Right lobe of liver (tissue), 4 donors: ENCODE results near the gene STK4.

Source experiments
- POLR2A ChIP-seq: fragments of 450-650 bp; IDR thresholded peaks from one replicate; pipeline ENCODE4 v1.6.1; 2017; ENCODE audit warnings: antibody characterized with exemption, mild to moderate bottlenecking
- TF ChIP-seq, protein P1 (sequence below), 4 donors: fragments of 200-600 bp in 3 of 4; fragments of 450-650 bp in 1 of 4; IDR thresholded peaks; one replicate each; pipeline versions ENCODE4 v1.5.1 to v1.8.0; 2016 to 2022; ENCODE audit warnings: antibody characterized with exemption in 4 of 4, mild to moderate bottlenecking in 2 of 4
- donor health status: DM: no; HTN: no; CAD: no.
- donor health status: DM: no; HTN: no; CAD: no.
- donor health status: DM: no; HTN: yes; CAD: no.

GRCh38 chr20:45069261-45069660 lies 102.9 kb downstream of the STK4 start:
- TF ChIP-seq, protein P1, sequence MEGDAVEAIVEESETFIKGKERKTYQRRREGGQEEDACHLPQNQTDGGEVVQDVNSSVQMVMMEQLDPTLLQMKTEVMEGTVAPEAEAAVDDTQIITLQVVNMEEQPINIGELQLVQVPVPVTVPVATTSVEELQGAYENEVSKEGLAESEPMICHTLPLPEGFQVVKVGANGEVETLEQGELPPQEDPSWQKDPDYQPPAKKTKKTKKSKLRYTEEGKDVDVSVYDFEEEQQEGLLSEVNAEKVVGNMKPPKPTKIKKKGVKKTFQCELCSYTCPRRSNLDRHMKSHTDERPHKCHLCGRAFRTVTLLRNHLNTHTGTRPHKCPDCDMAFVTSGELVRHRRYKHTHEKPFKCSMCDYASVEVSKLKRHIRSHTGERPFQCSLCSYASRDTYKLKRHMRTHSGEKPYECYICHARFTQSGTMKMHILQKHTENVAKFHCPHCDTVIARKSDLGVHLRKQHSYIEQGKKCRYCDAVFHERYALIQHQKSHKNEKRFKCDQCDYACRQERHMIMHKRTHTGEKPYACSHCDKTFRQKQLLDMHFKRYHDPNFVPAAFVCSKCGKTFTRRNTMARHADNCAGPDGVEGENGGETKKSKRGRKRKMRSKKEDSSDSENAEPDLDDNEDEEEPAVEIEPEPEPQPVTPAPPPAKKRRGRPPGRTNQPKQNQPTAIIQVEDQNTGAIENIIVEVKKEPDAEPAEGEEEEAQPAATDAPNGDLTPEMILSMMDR (IDR thresholded peaks at IDR 0.05), result no peak
- no peak for TF ChIP-seq POLR2A
